ENCODE results near the gene TOR2A.

TOR2A gene

DNA sequence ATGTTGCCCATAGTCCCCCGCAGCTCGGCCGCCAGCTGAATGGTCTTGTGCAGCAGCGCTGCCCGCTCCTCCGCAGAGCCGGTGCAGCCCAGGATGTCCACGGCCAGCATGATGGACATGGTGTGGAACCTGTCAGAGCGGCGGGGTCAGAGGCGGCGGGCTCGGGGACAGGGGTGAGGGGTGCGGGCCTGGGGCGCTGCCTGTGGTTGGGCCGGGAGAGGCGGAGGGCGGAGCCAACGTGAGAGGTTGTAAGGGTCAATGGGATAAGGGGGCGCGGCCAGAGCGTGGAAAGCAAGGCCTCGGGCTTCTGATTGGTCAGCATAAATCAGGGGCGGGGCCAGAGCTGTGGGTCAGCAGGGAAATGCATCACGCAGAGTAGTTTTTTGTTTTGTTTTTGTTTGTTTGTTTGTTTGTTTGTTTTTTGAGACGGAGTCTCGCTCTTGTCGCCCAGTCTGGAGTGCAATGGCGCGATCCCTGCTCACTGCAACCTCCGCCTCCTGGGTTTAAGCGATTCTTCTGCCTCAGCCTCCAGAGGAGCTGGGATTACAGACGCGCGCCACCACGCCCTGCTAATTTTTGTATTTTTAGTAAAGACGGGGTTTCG is 6.8 kb upstream of the TOR2A start:
- DNase-seq = no peak

DNA sequence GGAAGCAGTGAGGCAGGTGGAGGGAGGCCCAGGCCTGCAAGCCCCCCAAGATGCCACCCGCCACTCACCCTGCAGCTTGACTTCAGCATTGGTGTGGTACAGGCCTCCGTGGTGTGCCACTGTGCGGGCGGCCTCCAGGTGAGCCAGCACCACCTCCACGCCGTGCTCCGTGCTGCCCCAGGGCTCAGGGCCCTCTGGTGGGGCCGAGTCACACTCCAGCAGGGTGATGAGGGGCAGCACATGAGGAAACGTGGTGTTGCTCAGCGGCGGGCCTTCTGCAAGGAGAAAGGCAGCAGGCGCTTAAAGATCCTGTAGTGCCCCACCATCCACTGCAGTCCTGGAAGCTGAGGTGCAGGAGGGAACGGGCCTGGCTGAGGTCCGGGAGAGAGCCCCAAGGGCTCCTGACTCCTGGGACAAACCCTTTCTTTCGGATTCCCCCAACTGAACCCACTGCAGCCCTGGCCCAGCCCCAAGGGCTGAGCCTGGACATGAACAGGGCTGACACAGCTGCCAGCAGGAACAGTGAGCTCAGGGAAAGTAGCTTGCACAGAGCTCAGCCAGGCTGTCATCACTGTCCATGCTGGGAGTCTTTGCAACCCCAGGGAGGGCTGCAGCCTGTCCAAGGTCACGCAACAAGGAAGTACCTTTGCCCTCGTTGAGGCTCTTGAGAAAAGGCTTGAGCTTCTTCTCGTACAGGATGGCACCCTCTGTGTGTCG is 4.7 kb upstream of the TOR2A start:
- DNase-seq = no peak

DNA sequence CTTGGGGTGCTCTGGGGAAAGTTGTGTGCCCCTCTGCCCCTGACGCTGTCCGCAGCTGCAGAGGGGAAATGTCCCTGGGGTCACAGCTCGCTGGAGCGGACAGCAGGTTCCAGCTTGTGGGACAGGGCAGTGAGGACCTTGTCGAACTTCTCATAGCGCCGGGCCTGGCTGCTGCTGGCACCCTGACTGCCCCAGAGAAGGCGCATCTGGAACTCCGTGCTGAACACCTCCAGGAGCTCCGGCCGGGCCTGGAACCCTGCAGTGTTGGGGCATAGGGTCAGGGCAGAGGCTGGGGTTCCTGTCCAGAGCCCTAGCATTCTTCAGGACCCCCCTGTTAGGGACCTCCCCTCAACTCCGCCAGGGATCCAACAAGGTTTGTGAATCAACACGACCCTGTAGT is 3.6 kb upstream of the TOR2A start:
- no peak for DNase-seq

DNA sequence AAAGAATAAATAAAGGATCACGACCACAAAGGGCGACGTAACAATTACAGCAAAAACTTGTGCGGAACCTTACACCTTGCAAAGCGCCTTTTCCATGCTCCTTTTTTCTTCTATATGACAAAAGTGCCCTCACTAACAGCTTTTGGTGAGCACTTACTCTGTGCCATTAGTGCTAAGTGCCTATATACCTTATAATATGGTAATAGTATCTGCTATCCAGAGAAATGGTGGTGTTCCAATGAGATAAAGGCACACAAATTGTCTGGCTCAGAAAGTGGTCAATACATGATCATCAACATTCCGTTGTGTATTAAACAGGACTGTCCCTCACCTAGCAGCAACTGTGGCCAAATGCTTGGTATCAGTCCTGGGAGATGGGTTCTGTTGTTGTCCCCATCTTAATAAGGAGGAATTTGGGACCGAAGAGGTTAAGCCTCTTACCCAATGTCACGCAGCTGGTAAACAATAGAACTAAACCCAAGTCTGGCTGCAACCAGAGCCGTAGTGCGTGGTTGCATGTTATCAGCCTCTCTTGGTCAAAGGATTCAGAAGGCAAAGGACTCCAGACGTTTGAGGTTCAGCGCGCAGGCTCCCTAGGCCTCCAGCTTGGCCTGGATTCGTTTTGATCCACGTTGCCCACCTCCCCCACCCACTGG is 564 bp upstream of the TOR2A start:
- no peak for DNase-seq

DNA sequence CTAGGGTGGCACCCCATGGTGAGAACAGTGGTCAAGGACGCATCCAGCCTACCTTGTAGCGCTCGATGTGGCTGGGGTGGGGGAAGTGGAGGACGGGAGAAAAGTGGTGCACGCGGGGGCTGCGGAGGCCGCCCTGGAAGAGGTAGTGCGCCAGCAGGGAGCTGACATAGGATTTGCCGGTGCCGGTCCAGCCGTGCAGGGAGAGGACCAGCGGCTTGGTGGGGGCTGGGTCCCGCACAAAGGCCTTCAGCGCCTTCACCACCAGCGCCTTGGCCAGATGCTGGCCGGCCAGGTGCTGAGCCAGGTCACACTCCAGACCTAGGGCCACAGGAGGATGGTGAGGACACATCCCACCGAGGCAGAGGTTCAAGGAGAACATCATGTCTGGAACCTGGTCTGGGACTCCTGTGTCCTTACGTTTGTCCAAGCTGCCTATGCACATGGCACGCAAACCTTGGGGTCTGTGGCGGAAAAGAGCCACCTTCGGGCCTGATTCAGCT is 797 bp downstream of the TOR2A start:
- DNase-seq = no peak

DNA sequence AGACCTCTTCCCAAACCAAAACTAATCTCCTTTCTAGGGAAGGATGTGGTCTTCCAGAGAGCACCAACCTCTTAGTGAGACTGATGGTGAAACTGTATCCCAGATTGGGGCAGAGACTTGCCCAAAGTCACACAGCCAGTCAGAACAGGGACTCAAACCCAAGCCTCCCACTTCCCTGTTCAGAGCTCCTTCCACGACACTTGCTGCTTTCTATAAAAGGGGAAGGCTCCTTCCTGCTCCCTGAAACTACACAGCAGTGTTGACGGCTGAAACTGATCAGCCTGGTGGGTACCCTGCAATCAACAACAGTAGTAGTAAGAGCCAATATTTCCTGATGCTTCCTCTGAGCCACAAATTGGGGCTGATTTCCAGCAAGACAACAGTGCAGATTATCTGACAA is 1.5 kb downstream of the TOR2A start:
- DNase-seq = no peak

DNA sequence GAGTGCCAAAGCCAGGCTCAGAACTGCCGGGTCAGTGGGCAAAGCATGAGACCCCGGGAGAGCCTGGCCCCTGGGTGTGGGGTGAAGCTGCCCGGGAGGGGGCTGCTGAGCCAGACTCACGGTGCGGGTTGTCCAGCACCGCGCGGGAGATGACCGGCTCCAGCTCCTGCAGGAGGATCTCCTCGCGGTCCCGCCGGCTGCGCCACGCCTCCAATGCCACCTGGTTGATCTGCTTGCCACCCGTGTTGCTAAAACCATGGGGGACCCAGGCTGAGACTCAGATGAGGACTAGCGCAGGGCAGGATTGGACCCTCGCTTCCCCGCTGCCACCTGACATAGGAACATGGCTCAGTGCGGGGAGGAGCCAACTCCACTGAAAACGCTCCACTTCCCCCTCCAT is 2.6 kb downstream of the TOR2A start:
- no peak for DNase-seq

DNA sequence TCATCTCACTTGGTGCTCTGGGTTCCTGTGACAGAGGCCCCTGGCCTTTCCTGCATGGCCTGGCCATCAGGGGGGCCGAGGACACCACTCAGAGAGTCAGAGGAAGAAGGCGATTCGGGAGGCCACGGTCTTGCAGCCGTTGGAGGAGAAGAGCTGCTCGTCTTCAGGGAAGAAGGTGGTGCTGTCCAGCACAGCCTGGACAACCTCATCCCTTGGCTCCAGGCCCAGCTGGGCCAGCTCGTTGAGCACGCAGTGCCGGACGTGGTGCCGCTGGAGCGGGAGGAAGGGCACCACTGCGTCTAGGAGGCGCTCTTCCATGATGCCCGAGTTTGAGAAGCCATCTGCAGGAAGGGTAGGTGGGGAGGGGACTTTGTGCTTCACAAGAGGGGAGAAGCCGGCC is 3.2 kb downstream of the TOR2A start:
- DNase-seq = no peak

DNA sequence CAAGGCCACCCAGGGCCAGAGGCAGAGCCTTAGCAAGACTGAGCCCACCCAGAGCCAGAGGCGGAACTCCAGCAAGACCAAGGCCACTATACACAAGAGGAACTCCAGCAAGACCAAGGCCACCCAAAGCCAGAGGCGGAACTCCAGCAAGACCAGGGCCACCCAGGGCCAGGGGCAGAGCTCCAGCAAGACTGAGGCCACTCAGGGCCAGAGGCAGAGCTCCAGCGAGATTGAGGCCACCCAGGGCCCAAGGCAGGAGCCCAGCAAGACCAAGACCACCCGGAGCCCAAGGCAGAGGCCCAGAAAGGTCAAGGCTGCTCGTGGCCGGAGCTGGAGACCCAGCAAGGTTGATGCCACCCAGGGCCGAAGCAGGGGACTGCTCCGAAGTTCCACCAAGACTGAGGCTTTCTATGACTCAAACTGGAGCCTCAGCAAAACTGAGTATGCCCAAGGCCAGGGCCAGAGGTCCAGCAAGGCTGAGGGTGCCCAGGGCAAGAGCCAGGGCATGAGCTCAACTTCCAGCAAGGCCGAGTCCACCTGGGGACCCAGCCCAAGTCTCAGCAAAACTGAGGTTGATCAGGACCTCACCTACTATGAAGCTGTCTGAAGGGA is 4.2 kb downstream of the TOR2A start:
- no peak for DNase-seq

DNA sequence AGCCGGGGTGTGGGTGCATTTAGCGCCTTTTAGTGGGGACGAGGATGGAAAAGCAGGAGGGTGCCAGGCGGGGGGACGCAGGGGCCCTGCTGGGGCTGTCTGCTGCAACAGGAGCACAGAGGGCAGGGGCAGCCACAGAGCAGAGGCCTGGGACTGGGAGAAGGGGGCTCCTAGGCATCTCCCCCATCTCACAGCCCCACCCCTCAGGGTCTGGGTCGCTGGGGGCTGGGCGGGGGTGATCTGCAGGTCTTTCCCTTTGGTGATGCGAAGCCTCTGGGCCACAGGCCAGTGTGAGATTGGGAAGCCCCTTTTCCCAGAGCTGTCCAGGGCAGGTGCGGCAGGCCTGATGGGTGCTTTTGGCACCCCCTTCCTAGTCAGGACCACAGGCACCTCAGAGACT is 4.8 kb downstream of the TOR2A start:
- DNase-seq = no peak

DNA sequence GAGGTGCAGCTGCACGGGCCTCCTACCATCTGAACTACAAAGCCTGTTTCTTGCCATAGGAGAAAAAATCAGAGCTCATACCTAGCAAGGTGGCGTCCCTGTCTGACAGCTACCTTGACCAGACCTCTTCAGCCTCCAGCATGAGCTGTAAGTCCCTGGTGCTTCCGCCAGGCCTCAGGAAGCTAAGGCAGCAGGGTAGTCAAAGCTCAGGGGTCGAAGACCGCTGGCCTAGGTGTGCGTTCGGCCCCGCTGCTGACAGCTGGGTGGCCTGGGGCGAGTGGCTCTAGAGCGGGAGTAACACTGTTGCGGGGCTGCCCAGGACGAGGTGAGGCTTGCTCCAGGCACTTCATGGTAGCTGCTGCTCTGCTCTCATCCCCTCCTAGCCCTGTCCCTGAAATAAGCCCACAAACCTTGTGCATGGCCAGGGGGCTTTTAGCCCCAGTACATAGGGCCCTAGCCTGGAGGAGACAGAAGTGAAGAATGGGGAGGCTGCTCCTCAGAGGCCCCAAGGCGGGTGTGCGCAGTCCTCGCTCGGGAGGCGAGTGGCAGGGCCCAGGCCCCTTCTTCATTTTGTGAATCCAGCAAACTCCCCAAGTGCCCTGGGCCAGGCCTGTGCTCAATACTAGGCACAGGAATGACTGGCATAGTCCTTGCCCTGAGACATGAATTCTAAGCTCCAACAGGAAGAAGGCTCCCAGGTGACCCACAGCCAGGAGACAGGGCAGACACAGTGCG is 5.4 kb downstream of the TOR2A start:
- DNase-seq = no peak

DNA sequence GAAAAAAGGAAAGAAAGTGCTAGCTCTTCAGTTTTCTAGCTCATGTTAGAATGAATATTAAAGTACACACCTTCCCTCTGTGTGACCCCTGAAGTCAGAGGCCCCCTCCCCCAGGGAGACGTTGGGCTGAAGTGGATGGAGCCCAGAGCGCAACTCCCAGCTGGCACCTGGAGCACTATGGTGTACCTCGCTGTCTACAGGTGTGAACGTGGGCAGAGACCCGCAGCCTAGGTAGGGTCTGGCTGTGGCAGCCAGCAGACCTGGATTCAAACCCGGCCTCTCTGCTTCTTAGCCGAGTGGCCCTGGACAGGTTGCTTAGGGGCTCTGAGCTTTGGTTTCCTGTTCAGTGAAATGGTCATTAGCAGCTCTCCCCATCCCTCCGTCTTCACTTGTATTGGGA is 6.3 kb downstream of the TOR2A start:
- no peak for DNase-seq

DNA sequence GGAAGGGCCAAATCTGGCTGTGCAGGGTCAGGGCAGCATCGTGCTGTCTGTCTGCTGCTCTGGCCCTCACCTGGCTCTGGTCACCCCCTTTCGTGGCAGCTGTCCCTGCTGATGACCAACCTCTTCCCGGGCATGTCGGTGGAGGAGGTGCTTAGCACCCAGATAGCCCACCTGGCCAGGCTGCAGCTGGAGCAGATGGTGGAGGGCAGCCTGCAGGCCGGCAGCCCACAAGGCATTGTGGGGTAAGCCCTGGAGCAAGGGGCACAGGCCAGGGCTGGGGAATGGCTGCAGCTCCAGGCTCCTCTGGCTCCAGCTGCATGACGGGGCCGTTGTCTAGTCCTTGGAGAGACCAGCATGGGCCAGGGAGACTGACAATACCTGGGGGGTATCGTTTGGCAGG is 8.2 kb downstream of the TOR2A start:
- DNase-seq = no peak

DNA sequence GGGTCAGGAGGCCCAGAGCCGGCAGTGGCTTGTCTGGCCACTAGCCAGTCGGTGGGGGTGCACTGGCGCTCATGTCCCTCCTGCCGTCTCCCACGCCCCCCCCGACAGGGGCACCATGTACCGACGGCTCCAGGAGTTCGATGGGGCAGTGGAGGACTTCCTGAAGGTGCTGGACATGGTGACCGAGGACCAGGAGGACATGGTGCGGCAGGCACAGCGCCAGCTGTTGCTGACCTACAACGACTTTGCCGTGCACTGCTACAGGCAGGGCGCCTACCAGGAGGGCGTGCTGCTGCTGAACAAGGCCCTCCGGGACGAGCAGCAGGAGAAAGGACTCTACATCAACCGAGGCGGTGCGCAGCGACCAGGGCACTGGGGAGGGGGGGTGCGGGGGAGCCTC is 11.1 kb downstream of the TOR2A start:
- peak; percentile 9 for DNase-seq

DNA sequence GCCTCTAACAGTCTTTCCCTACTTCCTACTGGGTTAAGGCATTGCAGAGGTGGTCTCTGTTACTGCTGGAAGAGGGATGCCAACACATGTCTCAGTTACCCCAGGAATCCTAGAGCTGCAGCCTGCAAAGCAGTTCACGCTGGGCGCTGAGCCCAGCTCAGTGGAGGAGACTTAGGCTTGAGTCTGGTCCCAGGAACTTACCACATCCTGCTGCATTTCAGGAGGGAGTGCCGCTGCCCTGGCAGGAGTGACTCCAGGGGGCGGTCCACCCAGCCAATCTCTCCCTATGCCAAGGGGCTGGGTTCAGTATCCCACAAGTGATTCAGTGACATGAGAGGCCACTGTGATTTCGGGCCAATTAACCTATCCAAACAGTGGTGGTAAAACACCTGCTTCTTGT is 11.7 kb downstream of the TOR2A start:
- no peak for DNase-seq

DNA sequence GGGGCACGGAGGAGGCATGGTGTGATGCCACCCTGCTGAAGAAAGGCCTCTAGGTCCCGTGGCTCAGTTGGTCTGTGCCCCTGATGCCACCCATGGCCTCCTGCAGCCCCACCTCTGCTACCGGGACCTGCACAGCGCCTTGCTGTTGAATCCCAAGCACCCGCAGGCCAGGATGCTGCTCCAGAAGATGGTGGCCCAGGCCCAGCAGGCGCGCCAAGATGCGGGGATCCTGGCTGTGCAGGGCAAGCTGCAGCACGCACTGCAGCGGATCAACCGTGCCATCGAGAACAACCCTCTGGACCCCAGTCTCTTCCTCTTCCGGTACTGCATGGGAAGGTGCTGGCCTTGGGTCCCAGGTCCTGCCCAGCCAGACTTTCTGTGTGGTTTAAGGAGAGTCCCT is 12.1 kb downstream of the TOR2A start:
- no peak for DNase-seq

DNA sequence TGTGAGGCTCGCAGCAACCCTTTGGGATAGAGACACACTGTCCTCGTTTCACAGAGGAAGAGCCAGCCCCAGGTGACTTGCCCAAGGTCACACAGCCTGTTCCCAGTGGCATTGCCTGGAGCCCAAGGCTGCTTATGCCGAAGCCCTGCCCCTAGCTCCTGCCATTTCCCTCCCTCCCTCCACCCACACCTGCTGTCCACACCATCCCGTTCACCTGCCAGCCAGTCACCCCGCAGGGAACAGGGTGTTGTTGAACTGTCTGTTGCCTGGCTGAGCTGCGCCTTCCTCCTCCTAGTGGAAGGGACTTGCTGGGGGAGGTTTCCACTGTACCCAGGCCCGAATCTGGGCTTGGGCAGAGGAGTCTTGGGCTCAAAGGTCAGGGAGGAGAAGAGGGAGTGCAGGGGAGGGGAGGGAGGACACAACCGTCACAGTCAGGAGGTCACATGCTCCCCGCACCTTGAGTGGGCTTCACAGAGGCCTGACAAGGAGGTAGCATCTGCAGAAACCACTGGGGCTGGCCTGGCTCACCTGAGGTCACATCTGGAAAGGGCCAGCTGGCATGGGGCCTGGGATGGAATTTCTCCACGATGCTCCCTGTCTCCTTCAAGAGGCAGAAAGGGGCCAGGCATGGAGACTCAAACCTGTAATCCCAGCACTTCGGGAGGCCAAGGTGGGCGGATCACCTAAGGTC is 12.9 kb downstream of the TOR2A start:
- DNase-seq = peak; percentile 56

DNA sequence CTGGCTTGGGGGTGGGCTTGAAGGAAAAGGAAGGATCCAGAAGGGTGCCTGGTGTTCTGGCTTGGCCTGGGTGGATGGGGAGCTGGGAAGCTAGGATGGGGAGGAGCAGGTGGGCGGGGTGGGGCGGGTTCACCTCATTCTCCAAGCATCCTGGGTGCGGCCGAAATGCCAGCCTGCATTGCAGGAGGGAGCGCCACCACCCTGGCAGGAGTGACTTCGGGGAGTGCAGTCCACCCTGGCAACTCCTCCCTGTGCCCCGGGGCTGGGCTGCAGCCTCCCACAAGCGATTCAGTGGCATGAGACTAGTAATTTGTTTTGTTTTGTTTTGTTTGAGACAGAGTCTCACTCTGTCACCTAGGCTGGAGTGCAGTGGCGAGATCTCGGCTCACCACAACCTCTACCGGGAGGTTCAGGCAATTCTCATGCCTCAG is 13.7 kb downstream of the TOR2A start:
- DNase-seq = peak; percentile 53

DNA sequence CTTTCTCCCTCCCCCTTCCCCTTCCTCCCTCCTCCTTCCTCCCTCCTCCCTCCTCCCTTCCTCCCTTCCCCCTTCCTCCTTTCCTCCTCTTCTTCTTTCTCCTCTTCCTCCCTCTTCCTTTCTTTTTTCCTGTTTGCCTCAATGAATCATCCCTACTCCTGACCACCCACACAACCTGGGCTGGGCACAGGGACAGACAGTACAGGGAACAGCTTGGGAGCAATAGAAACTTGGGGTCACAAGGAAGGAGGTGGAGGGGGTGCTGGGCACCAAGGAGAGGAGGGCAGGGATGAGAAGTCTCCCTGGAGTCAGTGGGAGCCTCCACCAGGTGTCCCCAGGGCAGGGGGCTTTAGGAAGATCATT is 14.2 kb downstream of the TOR2A start:
- no peak for DNase-seq

DNA sequence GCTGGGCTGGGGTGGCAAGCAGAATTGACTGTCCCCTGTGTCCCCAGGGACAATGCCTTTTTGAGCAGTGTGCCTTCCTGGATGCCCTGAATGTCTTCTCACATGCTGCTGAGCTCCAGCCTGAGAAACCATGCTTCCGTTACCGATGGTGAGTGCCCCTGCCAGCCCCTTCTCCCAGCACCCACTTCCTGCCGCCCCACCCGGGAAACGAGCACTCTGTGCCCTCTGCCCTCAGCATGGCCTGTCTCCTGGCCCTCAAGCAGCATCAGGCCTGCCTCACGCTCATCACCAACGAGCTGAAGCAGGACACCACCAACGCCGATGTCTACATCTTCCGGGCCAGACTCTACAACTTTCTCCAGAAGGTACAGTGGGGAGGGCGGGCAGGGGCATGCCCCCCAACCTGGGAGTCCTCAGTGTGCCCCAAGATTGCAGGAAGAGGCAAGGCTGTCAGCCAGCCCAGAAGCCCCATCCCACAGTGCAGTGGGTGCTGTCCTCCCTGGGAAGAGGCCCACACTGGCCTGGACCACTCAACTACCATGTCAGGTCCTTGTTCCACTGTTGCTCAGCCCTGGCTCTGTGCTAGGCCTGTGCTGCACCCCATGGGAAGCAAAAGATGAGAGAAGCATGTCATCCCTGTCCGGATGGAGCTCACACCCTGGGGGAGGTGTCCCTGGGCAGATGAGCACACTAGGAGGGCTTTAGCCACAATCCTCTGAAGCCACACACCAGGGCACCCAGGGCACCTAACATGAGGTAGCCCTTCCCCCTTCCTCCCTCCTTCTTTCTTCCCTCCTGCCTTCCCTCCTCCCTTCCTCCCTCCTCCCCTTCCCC is 14.8 kb downstream of the TOR2A start:
- no peak for DNase-seq

DNA sequence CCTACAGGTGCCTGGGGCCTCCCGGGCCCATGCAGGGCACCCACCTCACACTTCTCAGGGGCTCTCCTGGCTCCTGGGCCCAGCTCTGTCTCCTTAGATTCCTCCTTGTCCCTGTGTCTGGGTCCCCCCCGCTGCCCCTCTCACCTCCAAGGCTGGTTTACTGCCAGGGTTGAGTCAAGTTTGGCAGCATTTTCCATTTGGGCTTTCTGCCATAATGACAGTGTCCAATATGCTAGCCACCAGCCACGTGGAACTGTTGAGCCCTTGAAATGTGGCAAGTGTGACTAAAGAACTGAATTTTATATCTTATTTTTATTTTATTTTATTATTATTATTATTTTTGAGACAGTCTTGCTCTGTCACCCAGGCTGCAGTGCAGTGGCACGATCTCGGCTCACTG is 17.3 kb downstream of the TOR2A start:
- DNase-seq = no peak

DNA sequence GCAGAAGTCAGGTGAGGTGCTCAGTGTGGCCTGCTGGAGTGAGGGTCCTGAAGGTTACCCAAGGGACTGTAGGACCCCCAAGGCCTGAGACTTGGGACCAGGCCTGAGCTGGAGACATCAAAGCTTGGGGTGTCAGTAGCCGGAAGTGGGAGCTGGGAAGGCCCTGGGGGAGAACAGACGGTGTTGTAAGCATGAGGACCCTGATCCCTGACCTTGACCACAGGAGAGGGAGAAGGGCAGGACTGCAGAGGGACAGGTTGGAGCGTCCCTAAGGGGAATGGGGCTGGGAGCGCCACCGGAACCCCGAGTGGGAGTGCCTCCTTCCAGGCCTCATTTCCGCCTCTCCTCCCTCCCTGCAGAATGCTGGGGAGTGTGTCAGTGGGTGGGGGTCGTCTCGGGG is 18.7 kb downstream of the TOR2A start:
- DNase-seq = no peak

All from NCI-H1417 treated with DMSO at 0.1 percent for 48 hours (cell line).